CD4-positive, alpha-beta T cell treated with Interleukin-10 for 1 hour (primary cell): ENCODE results near the gene ALDH2.
"Not testable (repeated sequence)": the region's sequence is repeated elsewhere in the genome, so short reads cannot be mapped to it uniquely, and the experiment has no call there.

Experiments used
- DNase-seq: peaks from one replicate; pipeline ENCODE4 v3.0.0-alpha.2; 2020

Gene ALDH2

DNA sequence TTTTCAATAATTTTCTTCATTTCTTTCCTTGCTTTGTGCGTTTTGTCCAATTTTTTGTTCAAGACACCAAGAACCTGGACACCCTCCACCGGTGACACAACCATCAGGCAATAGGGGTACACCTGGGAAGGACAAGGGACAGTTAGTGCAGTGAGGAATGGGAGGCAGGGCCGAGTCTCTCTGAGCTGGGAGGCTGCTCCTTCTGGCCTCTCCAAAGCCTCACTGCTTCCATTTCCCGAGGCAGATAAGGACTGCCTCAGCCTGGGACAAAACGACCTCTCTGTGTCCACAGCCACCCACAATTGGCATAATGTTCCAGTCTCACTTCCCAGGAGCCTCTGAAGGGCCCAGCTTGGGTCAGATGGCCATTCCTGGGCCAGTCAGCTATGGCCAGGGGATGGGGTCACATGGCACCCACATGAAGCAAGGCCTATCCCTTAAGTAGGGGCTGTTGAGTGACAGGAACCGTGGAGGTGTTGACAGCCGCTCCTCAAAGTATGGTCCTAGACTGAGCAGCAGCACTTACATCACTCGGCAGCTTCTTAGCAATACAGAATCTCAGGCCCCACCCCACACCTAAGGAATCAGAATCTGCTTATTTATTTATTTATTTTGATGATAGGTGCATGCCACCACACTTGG lies 61.7 kb downstream of the ALDH2 start:
- no peak for DNase-seq

DNA sequence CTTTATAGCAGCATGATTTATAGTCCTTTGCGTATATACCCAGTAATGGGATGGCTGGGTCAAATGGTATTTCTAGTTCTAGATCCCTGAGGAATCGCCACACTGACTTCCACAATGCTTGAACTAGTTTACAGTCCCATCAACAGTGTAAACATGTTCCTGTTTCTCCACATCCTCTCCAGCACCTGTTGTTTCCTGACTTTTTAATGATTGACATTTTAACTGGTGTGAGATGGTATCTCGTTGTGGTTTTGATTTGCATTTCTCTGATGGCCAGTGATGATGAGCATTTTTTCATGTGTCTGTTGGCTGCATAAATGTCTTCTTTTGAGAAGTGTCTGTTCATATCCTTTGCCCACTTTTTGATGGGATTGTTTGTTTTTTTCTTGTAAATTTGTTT lies 62.9 kb downstream of the ALDH2 start:
- not testable (repeated sequence) for DNase-seq

DNA sequence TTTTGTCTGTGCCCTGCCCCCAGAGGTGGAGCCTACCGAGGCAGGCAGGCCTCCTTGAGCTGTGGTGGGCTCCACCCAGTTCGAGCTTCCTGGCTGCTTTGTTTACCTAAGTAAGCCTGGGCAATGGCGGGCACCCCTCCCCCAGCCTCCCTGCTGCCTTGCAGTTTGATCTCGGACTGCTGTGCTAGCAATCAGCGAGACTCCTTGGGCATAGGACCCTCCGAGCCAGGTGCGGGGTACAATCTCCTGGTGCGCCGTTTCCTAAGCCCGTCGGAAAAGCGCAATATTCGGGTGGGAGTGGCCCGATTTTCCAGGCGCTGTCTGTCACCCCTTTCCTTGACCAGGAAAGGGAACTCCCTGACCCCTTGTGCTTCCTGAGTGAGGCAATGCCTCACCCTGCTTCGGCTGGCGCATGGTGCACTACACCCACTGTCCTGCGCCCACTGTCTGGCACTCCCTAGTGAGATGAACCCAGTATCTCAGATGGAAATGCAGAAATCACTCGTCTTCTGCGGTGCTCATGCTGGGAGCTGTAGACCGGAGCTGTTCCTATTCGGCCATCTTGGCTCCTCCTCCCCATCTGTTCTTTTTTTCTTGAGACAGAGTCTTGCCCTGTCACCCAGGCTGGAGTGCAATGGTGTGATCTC lies 68.1 kb downstream of the ALDH2 start:
- peak; percentile 37 for DNase-seq

DNA sequence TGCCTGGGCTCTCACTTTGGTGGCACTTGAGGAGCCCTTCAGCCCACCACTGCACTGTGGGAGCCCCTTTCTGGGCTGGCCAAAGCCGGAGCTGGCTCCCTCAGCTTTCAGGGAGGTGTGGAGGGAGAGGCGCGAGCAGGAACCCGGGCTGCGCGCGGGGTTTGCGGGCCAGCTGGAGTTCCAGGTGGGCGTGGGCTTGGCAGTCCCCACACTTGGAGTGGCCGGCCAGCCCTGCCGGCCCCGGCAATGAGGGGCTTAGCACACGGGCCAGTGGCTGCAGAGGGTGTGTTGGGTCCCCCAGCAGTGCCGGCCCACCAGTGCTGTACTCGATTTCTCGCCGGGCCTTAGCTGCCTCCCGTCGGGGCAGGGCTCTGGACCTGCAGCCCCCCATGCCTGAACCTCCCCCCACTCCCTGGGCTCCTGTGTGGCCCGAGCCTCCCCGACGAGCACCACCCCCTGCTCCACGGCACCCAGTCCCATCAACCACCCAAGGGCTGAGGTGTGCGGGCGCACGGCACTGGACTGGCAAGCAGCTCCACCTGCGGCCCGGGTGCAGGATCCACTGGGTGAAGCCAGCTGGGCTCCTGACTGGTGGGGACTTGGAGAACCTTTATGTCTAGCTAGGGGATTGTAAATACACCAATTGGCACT lies 68.9 kb downstream of the ALDH2 start:
- DNase-seq: not testable (repeated sequence)

GRCh38 chr12:111838353-111838752 lies 71.6 kb downstream of the ALDH2 start:
- DNase-seq: no peak

DNA sequence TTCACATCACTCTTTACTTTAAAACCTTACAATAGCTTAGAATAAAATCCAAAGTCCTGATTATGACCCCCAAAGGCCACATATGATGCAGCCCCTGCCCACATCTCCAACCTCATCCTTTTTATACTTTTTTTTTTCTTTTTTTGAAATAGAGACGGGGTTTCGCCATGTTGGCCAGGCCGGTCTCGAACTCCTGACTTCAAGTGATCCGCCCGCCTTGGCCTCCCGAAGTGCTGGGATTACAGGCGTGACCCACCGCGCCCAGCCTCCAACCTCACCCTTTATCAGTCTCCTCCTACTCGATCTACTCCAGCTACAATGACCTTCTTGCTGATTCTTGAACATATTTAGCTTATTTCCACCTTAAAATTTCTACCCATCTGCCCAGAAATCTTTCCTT lies 74.1 kb downstream of the ALDH2 start:
- DNase-seq: no peak

DNA sequence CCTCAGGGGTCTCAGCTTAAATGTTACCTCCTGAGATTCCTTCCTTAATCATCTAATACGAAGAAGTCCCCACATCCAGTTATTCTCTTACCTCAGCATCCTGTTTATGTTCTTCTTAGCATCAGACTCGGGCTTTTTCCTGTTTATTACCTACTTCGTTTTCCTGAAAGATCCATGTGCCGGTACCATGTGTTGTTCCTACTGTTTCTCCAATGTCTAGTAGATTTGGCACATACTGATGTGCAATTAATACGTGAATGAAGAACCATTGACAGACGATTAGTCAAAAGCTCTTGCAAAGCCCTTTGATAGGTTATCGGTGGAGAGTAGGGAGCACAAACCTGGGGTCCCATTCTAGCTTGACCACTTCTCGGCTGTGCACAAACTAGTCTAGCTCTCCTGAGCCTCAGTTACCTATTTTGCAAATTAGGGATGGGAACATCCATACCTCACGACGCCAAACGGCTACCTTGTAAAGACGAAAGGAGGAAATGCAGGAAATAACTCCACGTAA lies 74.6 kb downstream of the ALDH2 start:
- no peak for DNase-seq

DNA sequence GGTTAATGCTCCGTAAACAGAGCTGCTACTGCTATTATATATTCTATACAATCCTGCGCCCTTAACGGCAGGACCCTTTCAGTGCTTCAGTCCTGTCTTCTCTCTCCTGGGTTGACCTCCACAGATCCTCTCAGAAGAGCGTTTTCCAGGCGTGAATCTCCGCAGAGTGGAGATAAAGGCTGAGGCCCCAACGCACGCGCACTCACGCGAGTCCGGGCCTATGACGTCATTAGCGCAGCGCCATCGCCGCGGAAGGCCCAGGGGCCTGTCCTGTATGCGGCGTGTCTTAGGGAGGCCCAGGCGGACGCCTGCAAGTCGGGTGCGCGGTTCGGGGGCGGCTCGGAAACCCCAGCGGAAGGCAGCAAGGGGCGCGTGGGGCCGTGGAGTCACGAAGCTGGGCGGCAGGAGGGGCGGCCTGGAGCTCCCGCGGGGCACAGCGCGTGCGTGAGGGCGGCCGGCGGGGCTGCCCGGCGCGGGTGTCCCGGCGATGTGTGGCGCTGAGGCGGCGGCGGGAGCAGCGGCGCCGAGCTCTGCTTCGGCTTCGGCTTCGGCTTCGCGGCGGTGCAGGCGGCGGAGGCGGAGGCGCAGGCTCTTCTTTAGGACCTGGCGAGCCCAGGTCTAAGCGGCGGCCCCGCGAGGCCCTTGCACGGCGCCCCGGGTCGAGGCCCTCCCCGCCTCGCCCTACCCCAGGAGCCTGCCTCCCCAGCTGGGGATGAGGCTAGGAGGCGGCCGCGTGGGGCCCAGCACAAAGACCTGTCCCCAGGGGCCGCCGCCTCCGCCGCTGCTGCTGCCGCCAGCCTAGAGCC lies 75.2 kb downstream of the ALDH2 start, which contains the start of gene MAPKAPK5:
Gene MAPKAPK5 (plus strand): TSS at position 479 of the 806 bp plus-strand sequence. CDS start 506 bp downstream, outside the sequence.
- peak; percentile 97 for DNase-seq

GRCh38 chr12:111842556-111843396 lies 76.0 kb downstream of the ALDH2 start:
- no peak for DNase-seq

GRCh38 chr12:111846016-111846415 lies 79.3 kb downstream of the ALDH2 start:
- no peak for DNase-seq

DNA sequence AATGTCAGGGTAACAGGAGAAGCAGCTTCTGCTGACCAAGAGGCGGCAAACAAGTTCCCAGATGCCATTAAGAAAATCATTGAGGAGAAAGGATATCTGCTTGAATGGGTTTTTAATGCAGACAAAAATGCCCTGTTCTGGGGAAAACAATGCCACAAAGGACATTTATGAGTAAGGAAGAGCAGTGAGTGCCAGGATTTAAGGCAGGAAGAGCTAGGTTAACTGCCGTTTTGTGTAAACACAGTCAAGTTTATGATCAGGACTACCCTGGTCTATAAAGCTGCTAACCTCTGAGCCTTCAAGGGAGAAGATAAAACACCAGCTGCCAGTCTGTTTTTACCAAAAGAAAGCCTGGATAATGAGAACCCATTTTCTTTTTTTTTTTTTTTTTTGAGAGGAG lies 83.8 kb downstream of the ALDH2 start:
- no peak for DNase-seq

DNA sequence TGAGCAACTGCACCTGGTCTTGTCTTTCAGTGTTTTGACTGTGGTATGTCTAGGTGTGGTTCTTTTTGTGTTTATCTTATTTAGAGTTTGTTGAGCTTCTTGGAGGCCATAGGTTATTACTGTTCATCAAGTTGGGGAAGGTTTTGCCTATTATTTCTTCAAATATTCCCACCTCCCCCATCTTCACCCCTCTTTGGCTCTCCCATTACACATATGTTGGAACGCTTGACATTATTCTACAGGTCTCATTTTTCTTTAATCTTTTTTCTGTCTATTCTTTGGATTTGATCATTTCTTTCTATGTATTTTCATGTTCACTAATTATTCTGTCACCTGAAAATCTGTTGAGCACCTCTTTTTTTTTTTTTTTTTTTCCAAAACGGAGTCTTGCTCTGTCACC lies 91.5 kb downstream of the ALDH2 start:
- no peak for DNase-seq

DNA sequence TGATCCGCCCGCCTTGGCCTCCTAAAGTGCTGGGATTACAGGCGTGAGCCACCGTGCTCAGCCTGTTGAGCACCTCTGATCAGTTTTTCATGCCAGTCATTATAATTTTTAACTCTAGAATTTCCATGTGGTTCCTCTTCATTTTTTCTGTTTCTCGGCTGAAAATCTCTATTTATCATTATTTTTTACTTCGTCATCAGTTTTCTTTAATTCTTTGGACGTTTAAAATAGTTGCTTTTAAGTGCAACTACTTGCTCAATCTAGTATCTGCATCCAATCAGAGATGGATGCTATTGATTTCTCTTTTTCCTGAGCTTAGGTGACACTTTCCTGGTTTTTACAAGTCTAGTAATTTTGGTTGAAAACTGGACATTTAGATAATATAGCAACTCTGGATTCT lies 92.0 kb downstream of the ALDH2 start:
- DNase-seq: no peak

GRCh38 chr12:111864913-111865312 lies 98.2 kb downstream of the ALDH2 start:
- DNase-seq: no peak
